ENCODE data around the gene RPP40.
A peak's percentile ranks its signal among the peaks of the same experiment; 100 is the strongest.

The RPP40 gene

DNA sequence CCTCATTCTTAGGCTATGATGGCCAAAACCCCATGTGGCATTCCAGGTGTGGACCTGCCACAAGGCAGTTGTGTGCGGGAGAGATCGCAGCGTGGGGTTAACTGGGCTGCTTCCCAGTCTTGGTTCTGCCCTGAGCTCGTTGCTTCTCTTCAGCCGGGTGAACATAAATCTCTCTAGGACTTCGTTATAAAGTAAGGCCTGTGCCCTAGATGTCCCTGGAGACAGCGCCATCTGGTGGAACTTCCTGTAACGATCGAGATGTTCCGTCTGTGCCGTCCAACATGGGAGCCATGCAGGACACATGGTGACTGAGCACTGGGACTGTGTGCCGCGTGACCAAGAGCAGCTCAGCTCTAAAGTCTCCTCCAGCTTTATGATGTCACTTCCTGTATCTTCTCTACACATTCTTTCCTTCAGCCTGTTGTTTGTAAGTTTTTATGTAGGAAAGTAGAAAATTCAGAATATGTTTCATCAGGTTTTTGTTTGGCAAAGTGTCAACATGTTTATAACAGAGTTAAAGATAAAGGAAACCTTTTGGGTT lies 26.8 kb upstream of the RPP40 start:
- H3K4me3 ChIP-seq (ENCODE audit: low read depth, low read length): no peak overlapping the region
- peak; percentile 45 for TF ChIP-seq CTCF (IDR thresholded peaks at IDR 0.05; ENCODE audit: low read depth, low read length)

DNA sequence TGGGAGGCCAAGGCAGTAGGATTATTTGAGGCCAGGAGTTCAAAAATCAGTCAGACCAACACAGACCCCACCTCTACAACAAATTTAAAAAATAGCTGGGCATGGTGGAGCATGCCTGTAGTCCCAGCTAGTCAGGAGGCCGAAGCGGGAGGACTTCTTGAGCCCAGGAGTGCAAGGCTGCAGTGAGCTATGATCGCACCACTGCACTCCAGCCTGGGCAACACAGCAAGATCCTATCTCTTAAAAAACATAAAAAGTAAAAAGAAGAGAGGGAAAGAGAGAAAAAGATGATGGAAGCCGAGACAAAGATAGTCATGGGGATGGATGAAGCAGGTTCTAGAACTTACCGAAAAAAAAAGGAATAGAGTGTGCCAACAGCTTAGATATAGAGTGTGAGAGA lies 25.8 kb upstream of the RPP40 start:
- TF ChIP-seq CTCF (IDR thresholded peaks at IDR 0.05; ENCODE audit: low read depth, low read length): no peak
- no peak overlapping the region for H3K4me3 ChIP-seq (ENCODE audit: low read depth, low read length)

GRCh38 chr6:5028921-5029320 lies 25.1 kb upstream of the RPP40 start:
- TF ChIP-seq CTCF (IDR thresholded peaks at IDR 0.05; ENCODE audit: low read depth, low read length): no peak

GRCh38 chr6:5028301-5028700 lies 24.5 kb upstream of the RPP40 start:
- H3K4me3 ChIP-seq (ENCODE audit: low read depth, low read length): no peak overlapping the region
- no peak for TF ChIP-seq CTCF (IDR thresholded peaks at IDR 0.05; ENCODE audit: low read depth, low read length)

More at GRCh38 chr6:5028921-5029320, 25.1 kb upstream of the RPP40 start:
- no peak overlapping the region for H3K4me3 ChIP-seq (ENCODE audit: low read depth, low read length)

DNA sequence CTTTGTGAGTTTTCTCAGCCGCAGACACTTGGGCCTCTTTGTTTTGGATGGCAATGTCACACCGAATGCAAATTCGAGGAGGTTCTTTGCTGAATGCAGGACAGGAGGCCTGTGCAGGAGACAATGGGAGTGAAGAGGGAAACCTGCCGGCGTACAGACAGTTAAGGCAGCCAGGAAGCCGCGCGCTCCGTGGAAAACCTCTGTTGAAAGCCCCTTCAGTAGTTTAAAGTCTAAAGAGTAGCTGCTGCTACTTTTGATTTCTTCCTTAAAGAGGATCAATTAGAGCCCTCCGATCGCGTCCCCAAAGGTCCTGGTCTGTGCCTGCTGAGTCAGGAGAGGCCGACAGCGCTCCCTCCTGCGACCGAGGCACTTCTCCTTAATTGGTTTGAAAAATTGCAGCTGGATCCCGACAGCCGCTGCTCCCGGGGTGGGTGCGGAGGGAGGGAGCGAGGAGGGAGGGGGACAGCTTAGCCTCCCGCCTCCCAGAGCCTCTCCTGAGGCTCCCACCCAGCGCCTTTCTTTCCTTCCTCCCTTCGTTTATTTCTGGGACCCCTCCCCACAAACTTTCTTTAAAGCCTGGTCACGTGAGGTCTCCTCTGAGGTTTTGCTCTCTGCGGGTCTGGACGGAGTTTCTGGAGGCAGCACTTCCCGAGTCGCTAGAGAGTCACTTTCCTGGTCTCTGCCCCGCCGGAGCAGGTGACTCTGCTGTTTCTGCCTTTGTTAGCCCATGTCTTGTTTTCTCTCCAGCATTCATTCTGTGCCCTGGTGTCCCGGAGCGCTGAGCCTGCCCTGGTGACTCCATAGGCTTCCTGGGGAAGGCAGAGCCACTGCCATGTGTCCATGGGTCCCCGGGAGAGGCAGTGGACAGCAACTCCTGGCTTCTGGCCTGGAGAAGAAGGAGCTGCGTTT lies 22.3 kb upstream of the RPP40 start:
- no peak for TF ChIP-seq CTCF (IDR thresholded peaks at IDR 0.05; ENCODE audit: low read depth, low read length)
- H3K4me3 ChIP-seq (ENCODE audit: low read depth, low read length): peak overlapping the region; percentile 61

DNA sequence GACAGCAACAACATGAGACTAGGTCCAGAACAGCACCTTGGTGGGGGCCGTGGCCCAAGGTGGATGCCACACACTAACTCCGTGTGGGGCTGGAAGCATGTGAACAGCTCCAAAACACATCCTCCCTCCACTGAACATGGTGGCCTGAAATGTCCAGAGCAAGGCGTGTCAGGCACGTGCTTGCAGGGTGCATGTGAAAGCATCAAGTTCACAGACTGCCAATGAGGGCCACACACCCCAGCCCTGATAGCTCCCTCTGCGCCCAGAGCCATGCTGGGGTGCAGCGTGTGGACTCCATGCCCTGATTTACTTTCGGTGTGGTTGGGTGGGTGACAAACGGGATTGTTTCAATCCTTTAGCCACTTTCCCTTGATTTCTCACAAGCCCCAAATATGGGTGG lies 20.1 kb upstream of the RPP40 start:
- no peak for TF ChIP-seq CTCF (IDR thresholded peaks at IDR 0.05; ENCODE audit: low read depth, low read length)
- no peak overlapping the region for H3K4me3 ChIP-seq (ENCODE audit: low read depth, low read length)

- TF ChIP-seq CTCF (IDR thresholded peaks at IDR 0.05; ENCODE audit: low read depth, low read length): no peak
- H3K4me3 ChIP-seq (ENCODE audit: low read depth, low read length): no peak overlapping the region
Observed at GRCh38 chr6:5020142-5020541, 16.3 kb upstream of the RPP40 start.

All from WI38 (cell line).